ENCODE results near the gene ABCF3.
"Not testable (repeated sequence)": the region's sequence is repeated elsewhere in the genome, so short reads cannot be mapped to it uniquely, and the experiment has no call there.

Gene ABCF3

GRCh38 chr3:184148076-184148475 is 37.9 kb upstream of the ABCF3 start:
- H3K4me3 ChIP-seq (ENCODE audit: low read depth, low read length): no peak overlapping the region
- TF ChIP-seq CTCF (IDR thresholded peaks at IDR 0.05; ENCODE audit: borderline replicate concordance, insufficient read depth, low read depth, low read length): no peak

- no peak for TF ChIP-seq CTCF (IDR thresholded peaks at IDR 0.05; ENCODE audit: borderline replicate concordance, insufficient read depth, low read depth, low read length)
- H3K4me3 ChIP-seq (ENCODE audit: low read depth, low read length): no peak overlapping the region
Observed at GRCh38 chr3:184149123-184149522, 36.9 kb upstream of the ABCF3 start.

- H3K4me3 ChIP-seq (ENCODE audit: low read depth, low read length): not testable (repeated sequence)
Observed at GRCh38 chr3:184149770-184150169, 36.2 kb upstream of the ABCF3 start.

GRCh38 chr3:184154885-184155643 is 30.9 kb upstream of the ABCF3 start, which contains the start of gene DVL3:
DVL3 (plus strand) TSS chr3:184155377; CDS start chr3:184155636, 259 bp downstream.
- no peak for TF ChIP-seq CTCF (IDR thresholded peaks at IDR 0.05; ENCODE audit: borderline replicate concordance, insufficient read depth, low read depth, low read length)
- peak within 1 kb of the TSS; percentile 87 for H3K4me3 ChIP-seq (ENCODE audit: low read depth, low read length)

GRCh38 chr3:184155644-184156521 is 30.1 kb upstream of the ABCF3 start:
- no peak for TF ChIP-seq CTCF (IDR thresholded peaks at IDR 0.05; ENCODE audit: borderline replicate concordance, insufficient read depth, low read depth, low read length)
- H3K4me3 ChIP-seq (ENCODE audit: low read depth, low read length): peak overlapping the region; percentile 87

- TF ChIP-seq CTCF (IDR thresholded peaks at IDR 0.05; ENCODE audit: borderline replicate concordance, insufficient read depth, low read depth, low read length): no peak
- peak overlapping the region; percentile 87 for H3K4me3 ChIP-seq (ENCODE audit: low read depth, low read length)
Observed at GRCh38 chr3:184156522-184156955, 29.5 kb upstream of the ABCF3 start.

- TF ChIP-seq CTCF (IDR thresholded peaks at IDR 0.05; ENCODE audit: borderline replicate concordance, insufficient read depth, low read depth, low read length): no peak
- peak overlapping the region; percentile 87 for H3K4me3 ChIP-seq (ENCODE audit: low read depth, low read length)
Observed at GRCh38 chr3:184157206-184157605, 28.8 kb upstream of the ABCF3 start.
